ENCODE data around the gene NCR3LG1. TPM values are rescaled to one million over a fixed set of nuclear protein-coding genes. Genes with fewer than 3 reads are reported as not detected.

NCR3LG1 gene
- total and polyA plus RNA-seq, 2 of the 8 experiments (the other 6 are each of a cell fraction or from before 2014, with no cell fraction given), result 0.68 to 1.9 TPM

DNA sequence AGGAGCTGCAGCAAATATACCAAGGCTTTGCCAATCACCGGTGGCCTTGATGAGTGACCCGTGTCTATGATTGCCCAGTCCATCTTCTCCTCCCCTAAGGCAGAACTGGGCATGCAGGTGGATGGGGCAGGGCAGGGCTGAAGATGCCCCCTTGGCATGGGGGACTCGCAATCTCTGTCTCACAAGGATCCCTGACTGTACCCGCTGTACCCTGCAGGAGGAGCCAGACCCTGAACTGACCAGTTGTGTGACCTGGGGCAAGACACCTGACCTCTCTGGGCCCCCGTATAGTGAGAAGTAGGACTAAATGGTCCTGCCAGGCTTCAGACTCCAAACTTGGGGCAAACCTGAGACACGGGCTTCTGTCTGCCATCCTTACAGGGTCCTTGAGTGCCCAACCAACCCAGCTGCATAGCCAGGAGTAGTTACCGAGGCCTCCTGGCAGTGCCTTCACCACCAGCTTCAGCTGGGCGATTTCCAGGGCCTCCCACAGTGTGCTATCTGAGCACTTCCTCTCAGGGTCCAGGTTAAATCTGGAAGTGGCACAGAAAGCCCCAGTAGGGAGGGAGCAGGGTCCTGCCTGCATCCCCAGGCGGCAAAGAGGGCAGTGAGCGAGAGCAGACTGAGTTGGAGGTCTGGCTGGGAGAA, 43.3 kb downstream of the NCR3LG1 start:
- H3K79me1 ChIP-seq (ENCODE audit: low read depth, low read length), result no peaks in the 10 kb centered on the region
- H3K36me3 ChIP-seq (ENCODE audit: control insufficient read depth in 2 of 4, insufficient read depth in 4 of 4, low read length in 3 of 4), result no peaks in the 10 kb centered on the region
- H3K4me3 ChIP-seq (ENCODE audit: extremely low read depth in 1 of 4, insufficient read depth in 2 of 4, low read depth in 3 of 4, low read length in 4 of 4), result no peak overlapping the region
- FAIRE-seq (no peak), DNase-seq (ENCODE audit: low read depth in 1 of 2, low spot score in 2 of 2) (no peak)
- H4K20me1 ChIP-seq (replicated peaks in 1 of 2; ENCODE audit: control insufficient read depth in 1 of 2, insufficient read depth in 2 of 2, low read length in 2 of 2), result peaks cover 0 to 1% of the 10 kb centered on the region in 2 experiments
- no peak overlapping the region for H2BK20ac ChIP-seq (ENCODE audit: low read length)
- no peak overlapping the region for H3K4me2 ChIP-seq (ENCODE audit: insufficient read depth in 1 of 2, low read depth in 2 of 2, low read length in 2 of 2)
- H3K27me3 ChIP-seq (replicated peaks in 1 of 4; ENCODE audit: control insufficient read depth in 3 of 4, extremely low read depth in 1 of 4, insufficient read depth in 3 of 4, low read length in 3 of 4), result peaks cover 0 to 6% (median 0%) of the 10 kb centered on the region in 4 experiments; a peak in 4 of 7 replicates
- no peak overlapping the region for H3K23ac ChIP-seq (ENCODE audit: insufficient read length)
- no peak overlapping the region for H3K18ac ChIP-seq (ENCODE audit: extremely low read depth, low read length)
- peaks cover 0 to 3% (median under 1%) of the 10 kb centered on the region in 4 experiments; a peak in 3 of 7 replicates for H3K4me1 ChIP-seq (replicated peaks in 1 of 4; ENCODE audit: control insufficient read depth in 3 of 4, insufficient read depth in 4 of 4, low read length in 3 of 4)
- H3K4ac ChIP-seq (replicated peaks; ENCODE audit: insufficient read length, low read depth, low read length), result no peak overlapping the region
- H3K23me2 ChIP-seq (ENCODE audit: low read depth, low read length), result no peaks in the 10 kb centered on the region
- no peak overlapping the region for H2AFZ ChIP-seq (ENCODE audit: low read length)
- no peak overlapping the region for H4K5ac ChIP-seq (ENCODE audit: insufficient read length, low read depth, low read length)
- no peak overlapping the region for H3K9ac ChIP-seq (replicated peaks in 1 of 4; ENCODE audit: extremely low read depth in 1 of 4, low read depth in 3 of 4, low read length in 3 of 4)
- H2BK120ac ChIP-seq (replicated peaks; ENCODE audit: low read depth, low read length), result no peak overlapping the region
- H2BK5ac ChIP-seq (ENCODE audit: low read depth, low read length), result 0 out of 2 replicates have a peak overlapping the region, but pooled peaks have one; percentile 35
- no peak overlapping the region for H4K91ac ChIP-seq (replicated peaks; ENCODE audit: insufficient read length, low read length)
- POLR2A ChIA-PET (ENCODE audit: partially characterized antibody), result no interaction called here
- H2BK15ac ChIP-seq (ENCODE audit: low read length), result no peak overlapping the region
- TF ChIP-seq CTBP2 (IDR thresholded peaks at IDR 0.05; ENCODE audit: borderline replicate concordance, insufficient read depth, insufficient read length, low read length), result no peak
- peak; percentile 20 to 39; a peak in 2 of 4 replicates for TF ChIP-seq RAD21 (IDR thresholded peaks at IDR 0.05 in 1 of 2, conservative IDR thresholded peaks at IDR 0.05 in 1 of 2; ENCODE audit: low read depth in 2 of 2, low read length in 2 of 2)
- TF ChIP-seq, protein P1, sequence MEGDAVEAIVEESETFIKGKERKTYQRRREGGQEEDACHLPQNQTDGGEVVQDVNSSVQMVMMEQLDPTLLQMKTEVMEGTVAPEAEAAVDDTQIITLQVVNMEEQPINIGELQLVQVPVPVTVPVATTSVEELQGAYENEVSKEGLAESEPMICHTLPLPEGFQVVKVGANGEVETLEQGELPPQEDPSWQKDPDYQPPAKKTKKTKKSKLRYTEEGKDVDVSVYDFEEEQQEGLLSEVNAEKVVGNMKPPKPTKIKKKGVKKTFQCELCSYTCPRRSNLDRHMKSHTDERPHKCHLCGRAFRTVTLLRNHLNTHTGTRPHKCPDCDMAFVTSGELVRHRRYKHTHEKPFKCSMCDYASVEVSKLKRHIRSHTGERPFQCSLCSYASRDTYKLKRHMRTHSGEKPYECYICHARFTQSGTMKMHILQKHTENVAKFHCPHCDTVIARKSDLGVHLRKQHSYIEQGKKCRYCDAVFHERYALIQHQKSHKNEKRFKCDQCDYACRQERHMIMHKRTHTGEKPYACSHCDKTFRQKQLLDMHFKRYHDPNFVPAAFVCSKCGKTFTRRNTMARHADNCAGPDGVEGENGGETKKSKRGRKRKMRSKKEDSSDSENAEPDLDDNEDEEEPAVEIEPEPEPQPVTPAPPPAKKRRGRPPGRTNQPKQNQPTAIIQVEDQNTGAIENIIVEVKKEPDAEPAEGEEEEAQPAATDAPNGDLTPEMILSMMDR (IDR thresholded peaks at IDR 0.05; ENCODE audit: control extremely low read depth in 1 of 3, insufficient read depth in 1 of 3, low read depth in 1 of 3, low read length in 3 of 3), result peak; percentile 18 to 54 (median 48); a peak in 3 of 4 replicates
- TF ChIP-seq, protein P2, sequence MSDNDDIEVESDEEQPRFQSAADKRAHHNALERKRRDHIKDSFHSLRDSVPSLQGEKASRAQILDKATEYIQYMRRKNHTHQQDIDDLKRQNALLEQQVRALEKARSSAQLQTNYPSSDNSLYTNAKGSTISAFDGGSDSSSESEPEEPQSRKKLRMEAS (IDR thresholded peaks at IDR 0.05), result no peak
- TF ChIP-seq ATF2 (IDR thresholded peaks at IDR 0.05; ENCODE audit: low read length), result no peak
- no peak for TF ChIP-seq TAF7 (optimal IDR thresholded peaks at IDR 0.05; ENCODE audit: borderline replicate concordance, low read depth, low read length)
- no peak for TF ChIP-seq CHD2 (IDR thresholded peaks at IDR 0.05; ENCODE audit: low read length)
- H3K56ac ChIP-seq (replicated peaks; ENCODE audit: insufficient read length, low read depth, low read length), result no peak overlapping the region
- no peak overlapping the region for H2BK12ac ChIP-seq (ENCODE audit: low read depth, low read length)
- CTCF ChIA-PET (ENCODE audit: partially characterized antibody), result interaction anchor here (0.6 to 38.8 kb wide), 7 partner anchors 11 to 183 kb away, joined by 3 to 1414 read pairs (median 4); no protein-coding TSS in a partner anchor
- 87% methylated on average over 10 of the region's 10 CpGs; no CpG with 5 or more reads in 1 of the 2 experiments for WGBS, 2 experiments (ENCODE audit: extremely low coverage in 1 of 2, insufficient coverage in 1 of 2, insufficient read length in 1 of 2, insufficient replicate concordance in 2 of 2, low coverage in 1 of 2, low lambda C conversion rate in 2 of 2, missing lambda C conversion rate in 1 of 2)
- H3K9me3 ChIP-seq (ENCODE audit: insufficient read depth in 2 of 2, low read depth in 1 of 2, low read length in 1 of 2), result no peaks in the 10 kb centered on the region
- H2AK5ac ChIP-seq (ENCODE audit: low read depth, low read length), result no peak overlapping the region
- no peak overlapping the region for H3K14ac ChIP-seq (ENCODE audit: insufficient read length)
- no peaks in the 10 kb centered on the region for H3K79me2 ChIP-seq (ENCODE audit: control insufficient read depth in 1 of 2, insufficient read depth in 2 of 2, low read length in 2 of 2)
- no peak overlapping the region for H3K27ac ChIP-seq (ENCODE audit: low read depth, low read length)
- no peak overlapping the region for H4K8ac ChIP-seq (ENCODE audit: extremely low read depth, insufficient read depth, low read length)

Data from H1 (cell line).